ENCODE results near the gene PHLPP1. TPM values are rescaled to one million over a fixed set of nuclear protein-coding genes. Genes with fewer than 3 reads are reported as not detected.

PHLPP1 gene
- total and polyA plus RNA-seq, 2 of the 4 experiments (the other 2 are of a cell fraction): 3.3 to 3.6 TPM

DNA sequence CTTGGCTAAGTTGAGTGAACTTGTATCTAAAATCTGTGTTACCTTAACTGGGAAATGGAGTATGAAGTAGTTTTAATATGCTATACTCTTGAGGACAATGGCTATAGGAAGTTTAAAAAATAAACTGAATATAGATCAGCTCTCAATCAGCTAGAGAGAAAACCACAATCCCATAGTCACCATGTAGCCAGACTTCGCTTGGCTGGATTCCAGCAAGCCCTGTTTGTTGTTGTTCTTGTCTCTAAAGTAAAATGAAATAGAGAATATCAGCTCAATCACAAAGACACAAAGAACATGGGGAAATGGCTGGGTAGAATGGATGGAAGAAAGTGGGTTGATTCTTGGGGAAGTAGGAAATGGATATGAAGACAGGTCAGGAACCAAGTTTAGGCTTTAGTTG, 234.9 kb downstream of the PHLPP1 start:
- Histone ChIP-seq H4K8ac (ENCODE audit: low read depth in 2 of 2, low read length in 2 of 2) (no peak overlapping the region), H3K9me3 (ENCODE audit: control insufficient read depth, insufficient read depth, low read length) (no peaks in the 10 kb centered on the region), H2AK9ac (replicated peaks; ENCODE audit: low read depth, low read length, poor library complexity) (no peak overlapping the region), H3K14ac (replicated peaks; ENCODE audit: low read depth, low read length) (no peak overlapping the region; the same call in 1 of the 2 replicates), H3K36me3 (ENCODE audit: control insufficient read depth, insufficient read depth, low read length) (peaks cover under 1% of the 10 kb centered on the region; the same call in 1 of the 2 replicates), H2BK15ac (ENCODE audit: low read depth, low read length) (no peak overlapping the region), H3K4me3 (ENCODE audit: insufficient read depth, low read depth, low read length) (no peak overlapping the region), H3K4me2 (ENCODE audit: low read depth, low read length) (no peak overlapping the region), H2BK5ac (ENCODE audit: low read depth, low read length, poor library complexity, severe bottlenecking) (no peak overlapping the region), H3K9ac (ENCODE audit: low read depth, low read length) (no peak overlapping the region), H4K5ac (ENCODE audit: low read depth, low read length) (no peak overlapping the region), H4K91ac (ENCODE audit: insufficient read depth, low read depth, low read length) (no peak overlapping the region), H4K20me1 (ENCODE audit: insufficient read depth, low read length) (no peaks in the 10 kb centered on the region), H3K79me1 (ENCODE audit: low read depth in 1 of 2, low read length in 2 of 2) (peaks cover 0 to 3% of the 10 kb centered on the region in 2 experiments; a peak in 1 of 4 replicates), H3K27ac (ENCODE audit: insufficient read depth, low read length) (no peak overlapping the region), H3K18ac (ENCODE audit: low read depth, low read length) (no peak overlapping the region), H2AFZ (replicated peaks; ENCODE audit: low read length, poor library complexity) (no peak overlapping the region), H2BK20ac (ENCODE audit: low read depth, low read length) (no peak overlapping the region), H3K9me1 (ENCODE audit: insufficient read depth, low read length) (0 out of 2 replicates have a peak, but pooled peaks cover 7% of the 10 kb centered on the region), H2BK120ac (ENCODE audit: low read depth, low read length) (no peak overlapping the region), H3K56ac (ENCODE audit: extremely low read depth, insufficient read depth, low read length) (no peak overlapping the region), H3K4ac (ENCODE audit: low read depth, low read length) (no peak overlapping the region), H3K23ac (ENCODE audit: low read depth, low read length) (no peak overlapping the region), H3K27me3 (ENCODE audit: control insufficient read depth, insufficient read depth, low read length) (no peaks in the 10 kb centered on the region), H2AK5ac (ENCODE audit: low read depth, low read length) (no peak overlapping the region), H3K4me1 (ENCODE audit: control insufficient read depth, insufficient read depth, low read length) (peaks cover 6% of the 10 kb centered on the region)
- ChIA-PET CTCF (no interaction called here), POLR2A (ENCODE audit: unreplicated experiment) (no interaction called here)
- in situ Hi-C loops (cut with MboI; ENCODE audit: low sequenced_read_pairs): no loop called here
- BruUV-seq (replicated peaks): no TSS peak
- ATAC-seq (ENCODE audit: low read depth) (no peak), DNase-seq (no peak)
- WGBS, 2 experiments (ENCODE audit: extremely low coverage in 2 of 2, insufficient read length in 1 of 2): no CpG with 5 or more reads among the region's 1 CpG
- dilution Hi-C loops (cut with HindIII; ENCODE audit: low sequenced_read_pairs, unreplicated experiment): no loop called here
- intact Hi-C loops (cut with micrococcal nuclease): no loop called here
- TF ChIP-seq MAFK (IDR thresholded peaks at IDR 0.05; ENCODE audit: low read depth, low read length): no peak

All from IMR-90 (cell line).